Esophagus muscularis mucosa (tissue), 2 donors: Measurements from ENCODE around the gene CCDC9B.

Experiments
- POLR2A ChIP-seq: fragments of 450-650 bp; IDR thresholded peaks from one replicate; pipeline ENCODE4 v1.6.1; 2017; ENCODE audit warnings: antibody characterized with exemption, moderate library complexity, mild to moderate bottlenecking, low read depth
- POLR2AphosphoS5 ChIP-seq, 2 donors: sonication (generic); formaldehyde crosslinking; IDR thresholded peaks; one replicate each; pipeline ENCODE4 v1.6.1; 2017; ENCODE audit warnings: antibody characterized with exemption in 2 of 2

DNA sequence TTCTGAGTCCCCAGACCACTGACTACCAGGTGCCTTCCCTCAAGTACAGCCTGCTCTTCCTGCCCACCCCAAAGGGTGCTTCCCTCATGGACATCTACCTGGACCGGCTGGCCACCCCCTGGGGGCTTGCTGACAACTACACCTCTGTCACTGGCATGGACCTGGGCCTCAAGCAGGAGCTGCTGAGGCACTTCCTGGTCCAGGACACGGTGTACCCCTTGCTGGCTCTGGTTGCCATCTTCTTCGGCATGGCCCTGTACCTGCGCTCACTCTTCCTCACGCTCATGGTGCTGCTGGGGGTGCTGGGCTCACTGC is 26.6 kb upstream of the CCDC9B start:
- TF ChIP-seq POLR2A = no peak
- no peak for TF ChIP-seq POLR2AphosphoS5 (IDR thresholded peaks at IDR 0.05)
